DMS153 (cell line): Measurements from ENCODE around the gene HCAR2.
"Not testable (repeated sequence)": the region's sequence is repeated elsewhere in the genome, so short reads cannot be mapped to it uniquely, and the experiment has no call there.

Experiments used
- DNase-seq: peaks from one replicate; lab custom pipeline; 2025; lab: John Stamatoyannopoulos, UW

The HCAR2 gene

GRCh38 chr12:122716658-122717057, 13.5 kb upstream of the HCAR2 start, which contains the start of gene HCAR3:
Gene HCAR3 (minus strand): TSS chr12:122716811. CDS start chr12:122716737, 74 bp downstream.
- not testable (repeated sequence) for DNase-seq

GRCh38 chr12:122715211-122715610, 12.1 kb upstream of the HCAR2 start:
- not testable (repeated sequence) for DNase-seq

DNA sequence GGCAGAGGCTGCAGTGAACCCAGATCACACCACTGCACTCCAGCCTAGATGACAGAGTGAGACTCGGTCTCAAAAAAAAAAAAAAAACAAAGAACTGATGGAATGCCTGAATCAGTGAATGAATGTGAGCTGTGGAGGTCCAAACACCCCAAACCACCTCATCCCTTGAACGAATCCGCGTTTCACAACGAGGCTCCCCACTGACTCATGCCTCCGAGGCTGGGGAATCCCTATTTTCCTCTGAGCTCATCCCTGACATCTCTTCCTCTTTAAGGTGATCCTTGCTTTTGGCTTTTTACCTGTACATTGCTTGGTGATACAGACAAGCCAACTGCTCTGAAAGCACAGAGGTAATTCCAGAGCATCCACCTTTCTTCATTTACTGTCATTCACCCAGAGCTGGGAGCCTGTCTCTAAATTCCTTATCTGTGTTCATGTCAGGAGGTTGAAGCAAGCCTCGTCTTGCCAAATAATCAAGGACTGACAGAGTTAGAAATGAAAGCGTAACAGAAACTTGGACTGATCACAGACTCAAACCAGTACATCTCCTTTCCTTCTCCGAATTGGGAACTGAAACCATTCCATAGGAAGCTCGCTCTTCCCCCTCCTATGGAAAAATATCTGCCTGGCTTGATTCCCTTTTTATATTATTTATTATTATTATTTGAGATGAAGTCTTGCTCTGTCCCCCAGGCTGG, 10.5 kb upstream of the HCAR2 start:
- not testable (repeated sequence) for DNase-seq

GRCh38 chr12:122711266-122711665, 8.1 kb upstream of the HCAR2 start:
- DNase-seq = not testable (repeated sequence)

GRCh38 chr12:122710341-122710740, 7.2 kb upstream of the HCAR2 start:
- not testable (repeated sequence) for DNase-seq

DNA sequence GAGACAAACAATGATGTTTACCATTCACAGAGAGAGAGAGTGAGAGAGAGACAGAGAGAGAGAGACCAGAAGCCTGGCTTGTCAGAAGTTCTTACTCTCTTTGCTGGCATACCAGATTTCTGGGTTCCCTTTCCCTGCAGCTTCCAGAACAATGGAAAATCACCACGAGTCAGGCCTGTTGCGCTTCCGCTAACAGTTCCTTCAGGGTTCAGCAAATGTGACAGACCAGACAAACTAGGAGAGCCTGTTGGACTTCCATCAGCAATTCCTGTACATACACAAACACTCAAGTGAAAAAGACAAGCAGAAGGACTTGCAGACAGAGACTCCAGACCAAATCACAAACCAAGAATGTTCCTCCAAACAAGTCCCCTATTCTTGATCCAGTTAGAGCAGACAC, 6.1 kb upstream of the HCAR2 start:
- not testable (repeated sequence) for DNase-seq

- DNase-seq = not testable (repeated sequence)
Observed at GRCh38 chr12:122703841-122704240, 684 bp upstream of the HCAR2 start.

GRCh38 chr12:122701481-122701880, 1.7 kb downstream of the HCAR2 start:
- not testable (repeated sequence) for DNase-seq

- DNase-seq = not testable (repeated sequence)
Observed at GRCh38 chr12:122700038-122700710, 3.0 kb downstream of the HCAR2 start.

GRCh38 chr12:122696922-122697321, 6.2 kb downstream of the HCAR2 start:
- DNase-seq = not testable (repeated sequence)

GRCh38 chr12:122691566-122691965, 11.6 kb downstream of the HCAR2 start:
- no peak for DNase-seq

- DNase-seq = peak; percentile 58
Observed at GRCh38 chr12:122688291-122688690, 14.9 kb downstream of the HCAR2 start.

- peak; percentile 64 for DNase-seq
Observed at GRCh38 chr12:122687086-122687485, 16.1 kb downstream of the HCAR2 start.

DNA sequence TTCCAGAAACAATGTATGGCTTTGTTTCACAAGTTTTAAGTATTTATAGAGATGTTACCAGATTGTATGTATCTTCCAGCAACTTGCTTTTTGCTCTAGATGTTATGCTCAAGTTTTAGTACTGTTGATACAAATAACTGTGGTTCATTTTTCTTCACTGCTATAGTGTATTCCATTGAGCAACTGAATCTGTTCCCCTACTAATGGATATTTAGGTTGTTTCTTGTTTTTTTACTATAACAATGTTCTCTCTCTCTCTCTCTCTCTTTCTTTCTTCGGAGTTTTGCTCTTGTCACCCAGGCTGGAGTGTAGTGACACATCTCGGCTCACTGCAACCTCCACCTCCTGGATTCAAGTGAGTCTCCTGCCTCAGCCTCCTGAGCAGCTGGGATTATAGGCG, 16.6 kb downstream of the HCAR2 start:
- DNase-seq = no peak

- no peak for DNase-seq
Observed at GRCh38 chr12:122684297-122684813, 18.8 kb downstream of the HCAR2 start.

DNA sequence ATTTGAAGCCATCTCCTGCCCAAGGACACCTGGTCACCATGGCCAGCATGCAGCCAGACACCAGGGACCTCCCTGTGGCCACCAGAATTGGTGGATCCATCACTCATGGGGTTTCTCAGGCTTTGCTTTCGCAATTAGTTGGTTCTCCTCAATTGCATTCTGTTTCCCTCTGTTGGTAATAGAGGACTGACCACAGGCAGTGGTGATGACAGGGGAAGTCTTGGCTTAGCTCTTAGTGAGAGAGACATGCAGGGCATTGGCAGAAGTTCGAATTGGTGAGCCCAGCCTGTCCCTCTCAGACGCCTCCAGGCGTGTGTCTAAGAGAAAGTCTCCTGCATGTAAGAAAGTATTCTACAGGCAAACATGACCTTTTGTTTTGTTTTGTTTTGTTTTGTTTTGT, 21.3 kb downstream of the HCAR2 start:
- no peak for DNase-seq

- DNase-seq = not testable (repeated sequence)
Observed at GRCh38 chr12:122680989-122681388, 22.2 kb downstream of the HCAR2 start.

DNA sequence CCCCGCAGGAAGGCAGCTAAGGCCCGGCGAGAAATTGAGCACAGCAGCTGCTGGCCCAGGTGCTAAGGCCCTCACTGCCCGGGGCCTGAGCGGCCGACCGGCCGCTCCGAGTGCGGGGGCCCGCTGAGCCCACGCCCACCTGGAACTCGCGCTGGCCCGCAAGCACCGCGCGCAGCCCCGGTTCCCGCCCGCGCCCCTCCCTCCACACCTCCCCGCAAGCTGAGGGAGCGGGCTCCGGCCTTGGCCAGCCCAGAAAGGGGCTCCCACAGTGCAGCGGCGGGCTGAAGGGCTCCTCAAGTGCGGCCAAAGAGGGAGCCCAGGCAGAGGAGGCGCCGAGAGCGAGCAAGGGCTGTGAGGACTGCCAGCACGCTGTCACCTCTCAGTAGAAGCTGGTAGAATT, 26.4 kb downstream of the HCAR2 start:
- DNase-seq = not testable (repeated sequence)

DNA sequence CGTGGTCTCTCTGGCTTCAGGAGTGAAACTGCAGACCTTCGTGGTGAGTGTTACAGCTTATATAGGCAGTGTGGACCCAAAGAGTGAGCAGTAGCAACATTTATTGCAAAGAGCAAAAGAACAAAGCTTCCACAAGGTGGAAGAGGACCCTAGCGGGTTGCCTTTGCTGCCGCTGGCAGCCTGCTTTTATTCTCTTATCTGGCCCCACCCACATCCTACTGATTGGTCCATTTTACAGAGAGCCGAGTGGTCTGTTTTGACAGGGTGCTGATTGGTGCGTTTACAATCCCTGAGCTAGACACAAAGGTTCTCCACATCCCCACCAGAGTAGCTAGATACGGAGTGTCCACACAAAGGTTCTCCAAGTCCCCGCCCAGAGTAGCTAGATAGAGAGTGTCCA, 27.1 kb downstream of the HCAR2 start:
- not testable (repeated sequence) for DNase-seq

DNA sequence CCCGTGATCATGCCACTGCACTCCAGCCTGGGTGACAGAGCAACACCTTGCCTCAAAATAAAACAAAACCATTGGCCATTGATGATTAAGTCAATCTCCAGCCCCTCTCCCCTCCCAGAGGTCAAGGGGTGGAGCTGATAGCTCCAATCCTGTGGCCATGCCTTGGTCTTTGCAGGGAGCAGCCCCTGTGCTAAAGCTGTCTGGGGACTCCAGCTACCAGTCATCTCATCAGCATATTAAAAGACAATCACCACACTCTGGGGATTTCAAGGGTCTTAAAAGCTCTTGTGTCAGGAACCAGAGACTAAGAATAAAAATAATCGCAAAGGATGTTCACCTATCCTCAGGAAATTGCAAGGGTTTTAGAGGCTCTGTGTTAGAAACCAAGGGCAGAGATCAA, 30.6 kb downstream of the HCAR2 start:
- no peak for DNase-seq

- DNase-seq = no peak
Observed at GRCh38 chr12:122669397-122670070, 33.6 kb downstream of the HCAR2 start.

GRCh38 chr12:122668268-122668667, 34.9 kb downstream of the HCAR2 start:
- no peak for DNase-seq

DNA sequence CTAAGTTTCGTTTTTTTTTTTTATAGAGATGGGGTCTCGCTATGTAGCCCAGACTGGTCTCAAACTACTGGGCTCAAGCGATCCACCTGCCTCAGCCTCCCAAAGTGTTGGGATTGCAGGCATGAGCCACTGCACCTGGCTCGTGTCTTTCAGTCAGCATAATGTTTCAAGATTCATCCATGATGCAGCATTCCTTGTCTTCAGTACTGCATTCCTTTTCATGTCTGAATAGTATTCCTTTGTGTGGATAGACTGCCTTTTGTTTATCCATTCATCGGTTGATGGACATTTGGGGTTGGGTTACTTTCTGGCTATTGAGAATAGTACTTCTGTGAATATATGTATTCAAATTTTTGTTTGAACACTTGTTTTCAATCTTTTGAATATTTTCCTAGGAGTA, 37.4 kb downstream of the HCAR2 start:
- DNase-seq = no peak
